ENCODE measurements around the gene UNC119B.

Gene UNC119B

DNA sequence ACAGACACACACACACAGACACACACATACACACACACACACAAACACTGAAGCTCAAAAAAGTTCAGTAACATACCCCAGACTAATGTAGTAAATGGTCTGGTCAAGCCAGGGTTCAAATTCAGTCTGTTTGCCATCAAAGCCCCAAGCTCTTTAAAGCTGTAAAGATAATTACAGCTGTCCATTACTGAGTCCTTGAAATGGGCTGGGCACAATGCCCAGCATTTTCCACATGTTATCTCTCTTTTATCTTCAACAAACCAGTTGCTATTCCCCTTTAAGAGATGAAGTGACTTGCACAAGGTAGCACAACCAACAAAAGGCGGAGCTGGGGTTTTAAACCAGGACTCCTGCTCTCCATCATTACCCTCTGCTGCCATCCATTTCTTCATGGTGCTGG lies 7.6 kb upstream of the UNC119B start:
- Mint-ChIP-seq H3K27me3 (no peaks in the 10 kb centered on the region), H3K27ac (no peak overlapping the region), H3K9me3 (no peaks in the 10 kb centered on the region), H3K36me3 (peaks cover 4% of the 10 kb centered on the region), H3K4me3 (no peak overlapping the region), H3K4me1 (no peaks in the 10 kb centered on the region)

DNA sequence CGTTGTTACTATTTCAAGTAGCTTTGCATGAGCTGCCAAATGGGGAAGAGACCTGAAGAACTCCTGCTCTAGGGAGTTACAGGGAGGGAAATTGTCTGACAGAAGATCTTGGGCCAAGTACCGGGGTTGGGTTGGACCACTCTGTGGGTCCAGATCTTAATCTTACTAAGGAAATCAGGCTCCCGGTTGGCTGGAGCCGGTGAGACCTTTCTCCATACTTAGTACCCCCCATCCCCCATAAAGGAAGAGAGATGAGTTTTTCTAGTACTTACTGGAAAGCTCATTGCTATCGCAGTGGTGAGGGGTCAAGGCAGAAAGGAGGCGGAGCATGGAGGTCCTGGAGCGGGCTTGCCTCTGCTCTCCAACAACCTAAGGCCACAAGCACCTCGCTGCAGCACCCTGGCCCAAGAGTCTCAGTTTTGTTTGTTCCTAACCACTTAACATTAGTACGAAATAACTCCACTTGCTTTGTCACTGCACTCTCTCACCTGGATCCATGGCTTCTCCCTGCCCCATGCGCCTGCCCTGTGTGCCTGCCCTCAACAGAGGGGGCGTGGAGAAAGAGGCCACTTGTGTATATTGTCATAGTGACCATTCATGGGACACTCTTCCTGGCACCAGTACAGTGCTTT lies 6.8 kb upstream of the UNC119B start:
- no peak overlapping the region for H3K4me3 Mint-ChIP-seq
- H3K27ac Mint-ChIP-seq: no peak overlapping the region
- H3K4me1 Mint-ChIP-seq: no peaks in the 10 kb centered on the region
- H3K36me3 Mint-ChIP-seq: peaks cover 4% of the 10 kb centered on the region
- no peaks in the 10 kb centered on the region for H3K9me3 Mint-ChIP-seq
- H3K27me3 Mint-ChIP-seq: no peaks in the 10 kb centered on the region

DNA sequence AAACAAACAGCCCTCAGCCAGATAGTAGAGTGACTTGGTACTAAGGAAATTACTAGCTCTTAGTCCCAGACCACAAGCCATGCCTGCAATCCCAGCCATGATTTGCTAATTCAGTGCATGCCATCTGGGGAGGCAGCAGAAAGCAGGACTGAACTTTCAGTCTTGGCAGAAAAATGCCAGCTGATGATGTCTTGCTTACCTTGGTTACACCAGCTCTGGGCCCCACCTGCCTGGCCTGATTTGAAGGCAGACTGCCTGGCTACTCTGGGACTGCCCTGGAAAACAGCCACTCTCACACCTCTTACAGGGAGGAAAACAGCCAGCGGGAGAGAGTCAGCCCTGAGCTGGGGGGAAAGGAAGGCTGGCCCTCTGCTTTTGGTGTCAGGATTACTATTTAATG lies 4.6 kb upstream of the UNC119B start:
- Mint-ChIP-seq H3K4me1 (peaks cover 6% of the 10 kb centered on the region), H3K36me3 (peaks cover 3% of the 10 kb centered on the region), H3K9me3 (no peaks in the 10 kb centered on the region), H3K27me3 (no peaks in the 10 kb centered on the region), H3K4me3 (no peak overlapping the region), H3K27ac (no peak overlapping the region)

DNA sequence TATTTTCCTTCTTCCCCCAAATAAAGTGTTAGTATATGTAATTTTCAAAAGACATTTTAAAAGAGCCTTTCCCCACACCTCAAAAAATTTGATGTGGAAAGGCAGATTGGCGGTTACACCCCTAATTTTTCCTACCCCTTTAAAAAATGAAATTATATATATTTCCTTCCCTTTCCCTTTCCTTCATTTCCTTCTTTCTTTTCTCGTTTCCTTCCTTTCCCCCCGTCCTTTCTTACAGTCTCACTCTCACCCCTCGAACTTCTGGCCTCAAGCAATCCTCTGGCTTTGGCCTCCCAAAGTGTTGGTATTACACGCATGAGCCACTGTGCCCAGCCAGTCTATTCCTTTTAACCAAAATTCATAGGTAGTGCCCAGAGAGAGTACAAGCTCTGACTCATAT lies 4.2 kb upstream of the UNC119B start:
- H3K27me3 Mint-ChIP-seq: no peaks in the 10 kb centered on the region

DNA sequence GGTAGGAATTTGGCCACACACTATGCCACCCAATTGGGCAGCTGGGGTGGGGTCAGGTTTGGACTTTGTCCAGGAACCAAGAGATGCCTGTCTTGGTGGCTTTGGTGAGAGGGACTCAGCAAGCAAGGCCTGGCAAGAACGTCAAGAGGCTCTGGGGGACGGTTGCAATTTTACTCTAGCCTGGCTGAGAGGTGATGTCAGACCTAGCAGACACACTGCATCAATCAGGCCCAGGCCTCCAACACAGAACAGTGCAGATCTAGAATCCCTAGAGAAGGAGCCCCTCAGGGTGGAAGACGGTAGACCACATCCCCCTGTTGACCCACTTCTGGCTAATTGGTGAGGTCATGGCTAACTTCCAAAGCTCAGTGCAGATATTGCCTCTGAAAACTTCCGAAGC lies 1.6 kb upstream of the UNC119B start:
- H3K4me1 Mint-ChIP-seq: peaks cover 29% of the 10 kb centered on the region
- H3K36me3 Mint-ChIP-seq: no peaks in the 10 kb centered on the region
- no peak overlapping the region for H3K27ac Mint-ChIP-seq
- no peak overlapping the region for H3K4me3 Mint-ChIP-seq
- no peaks in the 10 kb centered on the region for H3K9me3 Mint-ChIP-seq
- no peaks in the 10 kb centered on the region for H3K27me3 Mint-ChIP-seq

More for the DNA sequence above, 4.2 kb upstream of the UNC119B start:
- H3K27ac Mint-ChIP-seq: no peak overlapping the region
- peaks cover 6% of the 10 kb centered on the region for H3K4me1 Mint-ChIP-seq
- no peaks in the 10 kb centered on the region for H3K9me3 Mint-ChIP-seq
- no peak overlapping the region for H3K4me3 Mint-ChIP-seq
- no peaks in the 10 kb centered on the region for H3K36me3 Mint-ChIP-seq

DNA sequence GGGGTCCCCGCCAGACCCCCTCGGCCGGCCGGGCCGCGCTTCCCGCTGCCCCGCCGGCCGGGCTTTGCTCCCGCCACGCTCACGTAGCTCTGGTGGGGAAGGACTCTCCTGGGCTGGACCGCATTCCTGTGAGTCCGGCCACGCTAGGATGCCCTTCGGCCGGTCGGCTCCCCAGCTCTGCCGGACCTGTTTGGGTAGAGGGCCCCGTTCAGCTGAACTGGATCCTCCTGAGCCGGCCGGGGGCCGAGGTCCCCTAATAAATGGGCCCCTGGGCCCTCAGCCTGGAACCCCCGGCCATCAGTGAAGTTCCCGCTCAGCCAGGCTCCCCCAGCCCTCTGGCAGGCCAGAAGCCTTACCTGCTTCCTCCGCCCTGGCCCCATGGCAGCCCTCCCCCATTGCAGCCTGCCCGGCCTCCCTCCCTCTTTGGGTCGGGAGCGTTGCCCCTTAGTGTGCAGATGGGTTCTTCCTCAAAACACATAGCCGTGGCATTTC lies 593 bp downstream of the UNC119B start:
- Mint-ChIP-seq H3K36me3 (peaks cover 1% of the 10 kb centered on the region), H3K4me3 (peak overlapping the region; percentile 95), H3K4me1 (peaks cover 37% of the 10 kb centered on the region)

DNA sequence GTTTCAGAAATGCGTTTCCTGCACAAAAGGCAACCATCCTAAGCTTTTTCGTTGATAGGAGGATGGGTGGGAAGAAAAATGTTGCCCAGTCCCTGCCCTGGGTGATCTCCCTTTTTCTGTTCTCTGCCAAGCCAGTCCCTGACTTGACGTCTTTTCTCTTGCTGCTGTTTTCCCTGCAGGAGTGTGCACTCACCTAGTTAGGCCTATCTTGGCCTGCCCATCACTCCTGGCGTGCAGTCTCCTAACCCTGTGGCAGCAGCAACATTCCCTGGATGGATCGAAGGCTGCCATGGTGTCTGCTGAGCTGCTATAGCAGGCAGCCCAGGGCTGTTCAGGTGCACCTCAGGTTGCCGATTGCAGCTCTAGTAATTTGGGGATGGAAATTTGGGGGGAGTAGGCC lies 1.2 kb downstream of the UNC119B start:
- Mint-ChIP-seq H3K27ac (peak overlapping the region; percentile 83), H3K36me3 (peaks cover 4% of the 10 kb centered on the region), H3K4me1 (peaks cover 39% of the 10 kb centered on the region), H3K9me3 (no peaks in the 10 kb centered on the region), H3K4me3 (peak overlapping the region; percentile 95), H3K27me3 (no peaks in the 10 kb centered on the region)

More for the DNA sequence above, 593 bp downstream of the UNC119B start:
- Mint-ChIP-seq H3K27me3 (no peaks in the 10 kb centered on the region), H3K9me3 (no peaks in the 10 kb centered on the region), H3K27ac (peak overlapping the region; percentile 83)

DNA sequence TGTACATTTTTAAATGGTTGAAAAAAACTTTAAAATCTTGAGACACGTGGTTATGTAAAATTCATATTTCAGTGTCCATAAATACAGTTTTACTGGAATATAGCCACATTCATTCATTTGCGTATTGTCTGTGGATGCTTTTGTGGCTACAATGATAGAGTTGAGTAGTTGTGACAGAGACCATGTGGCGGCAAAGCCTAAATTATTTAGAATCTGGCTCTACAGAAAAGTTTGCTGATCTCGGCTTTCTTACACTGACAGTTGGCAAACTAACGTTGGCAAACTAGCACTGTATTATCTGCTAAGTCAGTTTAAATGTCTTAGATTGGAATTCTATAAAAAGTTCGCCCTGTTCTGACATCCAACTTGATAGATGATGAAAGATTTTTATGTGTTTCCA lies 2.4 kb downstream of the UNC119B start:
- peaks cover 41% of the 10 kb centered on the region for H3K4me1 Mint-ChIP-seq
- no peaks in the 10 kb centered on the region for H3K9me3 Mint-ChIP-seq
- H3K36me3 Mint-ChIP-seq: peaks cover 7% of the 10 kb centered on the region
- H3K4me3 Mint-ChIP-seq: no peak overlapping the region
- H3K27me3 Mint-ChIP-seq: no peaks in the 10 kb centered on the region
- no peak overlapping the region for H3K27ac Mint-ChIP-seq

DNA sequence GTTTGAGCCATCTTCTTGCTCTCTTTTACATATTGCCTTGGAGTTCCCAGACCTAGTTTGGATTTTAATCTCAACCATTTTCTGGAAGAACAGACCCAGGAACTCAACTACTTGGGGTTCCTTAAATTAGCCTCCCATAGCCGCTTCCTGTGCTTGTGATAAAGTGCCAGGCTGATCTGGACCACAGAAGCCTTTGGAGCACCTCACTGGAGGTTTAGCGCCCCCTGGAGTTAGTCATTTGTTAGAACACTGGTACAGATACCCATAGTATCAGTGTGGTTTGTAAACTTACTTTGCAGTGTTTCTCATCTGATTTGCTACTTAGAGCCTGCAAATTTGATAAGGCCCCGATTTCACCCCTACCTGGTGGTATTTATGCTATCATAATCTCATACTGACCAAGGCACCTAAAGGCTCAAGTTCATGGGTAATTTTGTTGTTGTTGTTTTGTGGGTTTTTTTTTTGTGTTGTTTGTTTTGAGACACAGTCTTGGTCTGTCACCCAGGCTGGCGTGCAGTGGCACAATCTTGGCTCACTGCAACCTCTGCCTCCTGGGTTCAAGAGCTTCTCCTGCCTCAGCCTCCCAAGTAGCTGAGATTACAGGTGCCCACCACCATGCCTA lies 3.7 kb downstream of the UNC119B start:
- Mint-ChIP-seq H3K27me3 (no peaks in the 10 kb centered on the region), H3K9me3 (no peaks in the 10 kb centered on the region), H3K4me3 (no peak overlapping the region), H3K4me1 (peaks cover 50% of the 10 kb centered on the region), H3K27ac (peak overlapping the region; percentile 84), H3K36me3 (peaks cover 7% of the 10 kb centered on the region)

DNA sequence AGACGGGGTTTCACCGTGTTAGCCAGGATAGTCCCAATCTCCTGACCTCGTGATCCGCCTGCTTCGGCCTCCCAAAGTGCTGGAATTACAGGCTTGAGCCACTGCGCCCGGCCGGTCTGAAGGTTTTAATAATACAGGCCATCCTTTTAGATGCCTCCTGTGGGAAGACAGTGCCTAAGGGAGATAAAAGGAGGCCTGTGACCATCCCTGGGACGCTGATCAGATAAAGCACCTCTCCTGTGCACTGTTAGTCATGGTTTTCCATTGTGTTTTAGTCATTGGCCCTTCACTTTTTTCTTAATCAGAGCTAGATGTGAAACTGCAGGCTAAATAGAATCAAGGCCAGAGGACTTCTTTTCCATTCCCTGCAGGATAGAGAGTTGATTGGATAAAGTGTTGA lies 7.8 kb downstream of the UNC119B start:
- Mint-ChIP-seq H3K9me3 (no peaks in the 10 kb centered on the region), H3K27me3 (no peaks in the 10 kb centered on the region), H3K27ac (no peak overlapping the region), H3K36me3 (peaks cover 10% of the 10 kb centered on the region), H3K4me3 (no peak overlapping the region), H3K4me1 (peaks cover 30% of the 10 kb centered on the region)

DNA sequence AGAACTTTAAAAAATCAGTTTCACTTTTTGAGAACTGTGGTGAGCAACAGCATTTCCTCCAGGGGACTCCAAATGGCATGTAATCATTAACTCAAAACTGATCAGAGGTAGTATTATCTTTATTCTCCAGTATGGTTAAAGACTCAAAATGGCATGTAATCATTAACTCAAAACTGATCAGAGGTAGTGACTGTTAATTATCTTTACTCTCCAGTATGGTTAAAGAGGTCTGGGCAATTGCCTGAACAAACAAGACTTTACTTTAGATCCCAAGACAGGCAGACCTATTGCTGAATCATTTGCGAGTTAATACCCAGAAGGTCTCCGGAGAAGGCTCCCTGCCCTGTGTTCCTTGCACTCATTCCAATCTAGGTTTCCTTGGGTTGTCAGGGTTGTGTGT lies 8.8 kb downstream of the UNC119B start:
- Mint-ChIP-seq H3K4me1 (peaks cover 23% of the 10 kb centered on the region), H3K27me3 (no peaks in the 10 kb centered on the region), H3K27ac (no peak overlapping the region), H3K36me3 (peaks cover 8% of the 10 kb centered on the region), H3K4me3 (no peak overlapping the region), H3K9me3 (no peaks in the 10 kb centered on the region)

DNA sequence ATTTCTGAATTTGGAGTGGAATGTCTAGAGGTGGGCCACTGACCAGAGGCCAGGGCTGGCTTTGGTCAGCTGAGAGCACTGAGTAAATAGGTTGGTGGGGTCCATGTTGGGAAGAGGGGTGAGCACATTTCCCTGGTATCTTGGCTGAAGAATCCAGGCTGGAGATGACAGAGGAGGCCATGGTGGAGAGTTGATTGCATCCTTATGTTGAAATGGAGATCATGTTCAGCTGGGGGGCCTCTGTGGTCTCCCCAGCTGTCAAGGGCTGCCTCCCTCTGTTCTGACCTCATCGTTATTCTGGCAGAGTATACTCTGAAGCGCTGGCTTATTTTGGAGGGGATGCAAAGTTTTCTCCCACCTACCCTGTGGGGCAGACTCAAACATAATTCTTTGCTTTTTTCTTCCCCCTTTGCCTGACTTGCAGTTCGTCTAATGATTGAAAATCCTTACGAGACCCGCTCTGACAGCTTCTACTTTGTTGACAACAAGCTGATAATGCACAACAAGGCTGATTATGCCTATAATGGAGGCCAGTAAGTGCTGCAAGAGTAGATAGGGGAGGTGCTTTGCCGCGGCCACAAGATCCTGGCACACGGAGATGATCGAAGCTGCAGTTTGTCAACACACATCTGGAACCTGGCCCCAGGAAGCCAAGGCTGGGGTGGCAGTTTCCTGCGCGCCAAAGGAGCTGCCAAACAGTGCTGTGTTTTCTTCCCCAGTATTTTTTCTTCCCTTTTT lies 9.4 kb downstream of the UNC119B start:
- Mint-ChIP-seq H3K27me3 (no peaks in the 10 kb centered on the region), H3K27ac (no peak overlapping the region), H3K9me3 (no peaks in the 10 kb centered on the region), H3K36me3 (peaks cover 8% of the 10 kb centered on the region), H3K4me1 (peaks cover 22% of the 10 kb centered on the region), H3K4me3 (no peak overlapping the region)

DNA sequence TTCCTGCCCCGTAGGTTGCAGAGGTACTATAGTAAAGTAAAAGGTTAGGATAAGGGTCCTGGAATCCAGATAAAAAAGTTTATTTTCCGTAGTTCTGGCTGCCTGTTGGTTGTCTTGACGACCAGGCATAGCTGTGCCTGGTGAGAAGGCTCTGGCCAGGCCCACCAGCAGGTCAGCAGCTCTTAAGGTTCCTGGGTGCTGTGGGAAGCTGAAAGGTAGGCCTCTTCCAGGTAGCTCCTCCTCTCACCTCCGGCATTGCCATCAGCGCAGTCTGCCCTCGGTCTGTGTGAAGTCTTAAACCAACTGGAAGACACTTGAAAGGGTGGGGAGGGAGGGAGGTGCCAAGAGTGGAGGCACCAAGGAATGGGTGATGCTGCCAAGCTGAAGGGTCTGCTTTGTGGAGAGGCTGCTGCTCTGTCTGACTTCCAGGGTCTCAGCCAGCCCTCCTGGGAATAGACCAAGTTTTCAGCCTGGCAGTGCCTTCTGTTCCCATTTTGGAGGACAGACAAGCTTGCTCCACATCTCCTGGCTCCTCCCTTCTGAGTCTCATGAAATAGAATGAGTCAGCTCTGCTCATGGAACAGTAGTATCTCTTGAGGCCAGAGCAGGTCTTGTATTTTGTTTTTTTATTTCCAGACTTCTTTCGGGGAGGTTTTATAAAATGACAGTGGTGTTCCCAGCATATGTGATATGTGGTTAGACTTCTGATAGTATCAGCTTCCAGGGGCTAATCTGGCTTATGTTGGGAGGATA lies 10.2 kb downstream of the UNC119B start:
- Mint-ChIP-seq H3K36me3 (peaks cover 8% of the 10 kb centered on the region), H3K27me3 (no peaks in the 10 kb centered on the region), H3K27ac (no peak overlapping the region), H3K4me3 (no peak overlapping the region), H3K4me1 (peaks cover 28% of the 10 kb centered on the region), H3K9me3 (no peaks in the 10 kb centered on the region)

DNA sequence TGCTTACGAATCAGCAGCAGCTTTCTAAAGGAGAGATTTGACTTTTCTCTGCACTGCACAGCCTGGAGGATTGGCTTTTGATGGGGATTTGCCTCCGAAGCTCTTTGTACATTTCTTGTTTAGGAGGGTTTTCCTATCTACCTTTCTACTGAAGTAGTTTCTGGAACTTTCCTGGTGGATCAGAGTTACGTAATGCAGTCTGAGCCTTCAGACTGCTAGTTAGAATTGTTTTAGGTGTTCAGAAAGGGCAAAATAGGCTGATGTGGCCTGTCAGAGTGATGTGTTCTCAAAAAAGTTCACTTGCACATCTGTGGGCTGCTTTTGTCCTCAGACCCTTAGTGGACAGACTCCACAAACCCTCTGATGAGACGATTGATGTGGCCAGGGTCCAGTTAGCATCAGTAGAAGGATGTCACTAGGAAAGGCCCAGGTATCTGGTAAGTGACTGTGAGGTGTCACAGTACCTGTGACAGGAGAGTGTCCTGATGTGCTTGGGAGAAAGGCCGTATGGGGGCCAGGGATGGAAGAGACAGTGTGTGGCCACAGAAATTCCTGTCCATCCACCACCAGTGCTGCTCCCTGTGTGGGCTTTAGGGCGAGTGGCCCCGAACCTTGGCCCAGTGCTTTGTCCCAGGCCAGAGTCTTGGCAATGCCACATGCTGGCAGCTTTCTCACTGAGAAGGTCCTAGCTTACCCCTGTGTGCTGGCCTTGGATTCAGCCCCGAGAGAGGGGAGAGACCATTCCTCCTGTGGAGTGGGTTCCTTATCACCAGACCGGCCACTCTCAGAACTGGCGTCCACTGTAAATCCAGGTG lies 10.9 kb downstream of the UNC119B start:
- Mint-ChIP-seq H3K9me3 (no peaks in the 10 kb centered on the region), H3K4me3 (no peak overlapping the region), H3K27ac (no peak overlapping the region), H3K4me1 (peaks cover 31% of the 10 kb centered on the region), H3K36me3 (peaks cover 8% of the 10 kb centered on the region), H3K27me3 (no peaks in the 10 kb centered on the region)

DNA sequence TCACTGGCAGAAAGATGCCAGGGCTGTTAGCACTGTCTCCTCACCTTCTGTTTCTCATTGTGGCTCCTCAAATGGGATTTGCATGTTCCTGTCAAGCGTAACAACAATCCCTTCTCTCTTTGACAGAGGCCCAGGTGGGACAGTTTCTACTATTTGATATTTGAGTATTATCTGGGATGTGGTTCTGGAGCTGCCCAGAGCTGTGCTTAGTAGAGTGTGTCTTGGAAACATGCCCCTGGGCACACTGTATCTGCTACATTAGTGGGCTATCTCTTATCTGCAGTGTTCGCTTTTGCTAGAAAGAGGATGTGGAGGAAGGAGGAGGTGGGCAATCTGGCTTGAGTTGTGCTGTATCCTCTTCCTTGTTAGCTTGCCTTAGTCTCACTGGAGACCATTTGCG lies 11.6 kb downstream of the UNC119B start:
- no peaks in the 10 kb centered on the region for H3K27me3 Mint-ChIP-seq
- H3K36me3 Mint-ChIP-seq: peaks cover 3% of the 10 kb centered on the region
- peaks cover 31% of the 10 kb centered on the region for H3K4me1 Mint-ChIP-seq
- no peak overlapping the region for H3K4me3 Mint-ChIP-seq
- no peak overlapping the region for H3K27ac Mint-ChIP-seq
- H3K9me3 Mint-ChIP-seq: no peaks in the 10 kb centered on the region
